Breast epithelium (tissue), 4 donors: ENCODE data around the gene KRTAP12-1. TPM values are rescaled to one million over a fixed set of nuclear protein-coding genes. Genes with fewer than 3 reads are reported as not detected.

Experiments used
- DNase-seq, 2 donors: peaks; one replicate each; pipeline ENCODE4 v3.0.0-alpha.2; 2019; ENCODE audit warnings: low spot score in 2 of 2
- H3K27ac ChIP-seq, 2 donors: fragments of 200-600 bp; sonication (generic) in 1 of 2; one replicate each; pipeline ENCODE4 v1.5.1; 2016 to 2019; ENCODE audit warnings: mild to moderate bottlenecking in 1 of 2
- H3K27me3 ChIP-seq, 2 donors: fragments of 200-600 bp; sonication (generic) in 1 of 2; one replicate each; pipeline versions ENCODE4 v1.5.1 to v1.6.0; 2017 to 2019; ENCODE audit warnings: control low read depth in 1 of 2, mild to moderate bottlenecking in 1 of 2
- H3K36me3 ChIP-seq: fragments of 200-600 bp; one replicate; pipeline ENCODE4 v1.5.1; 2019
- H3K4me1 ChIP-seq, 2 donors: fragments of 200-600 bp; sonication (generic); one replicate each; pipeline ENCODE4 v1.5.1; 2016 to 2019; ENCODE audit warnings: control low read depth in 1 of 2
- H3K4me3 ChIP-seq, 3 donors: fragments of 200-600 bp; sonication (generic); 1 replicate in 2 of 3; 2 replicates in 1 of 3; pipeline ENCODE4 v1.5.1; 2016 to 2019; ENCODE audit warnings: mild to moderate bottlenecking in 3 of 3, moderate library complexity in 2 of 3
- H3K9me3 ChIP-seq, 2 donors: fragments of 200-600 bp; sonication (generic) in 1 of 2; one replicate each; pipeline ENCODE4 v1.5.1; 2016 to 2019; ENCODE audit warnings: control low read depth in 1 of 2
- CTCF ChIP-seq, 3 donors: fragments of 450-650 bp; IDR thresholded peaks; one replicate each; pipeline ENCODE4 v1.5.1; 2016 to 2017; ENCODE audit warnings: antibody characterized with exemption in 3 of 3, mild to moderate bottlenecking in 3 of 3, moderate library complexity in 3 of 3
- POLR2A ChIP-seq: fragments of 450-650 bp; IDR thresholded peaks from one replicate; pipeline ENCODE4 v1.6.1; 2016; ENCODE audit warnings: antibody characterized with exemption, mild to moderate bottlenecking, moderate library complexity
- POLR2AphosphoS5 ChIP-seq, 3 donors: sonication (generic); formaldehyde crosslinking; IDR thresholded peaks; one replicate each; pipeline ENCODE4 v1.6.1; 2017; ENCODE audit warnings: antibody characterized with exemption in 3 of 3
- intact Hi-C: fragments of 100-400 bp; cut with DNase I; formaldehyde crosslinking; loops from one replicate; pipeline ENCODE4 v1.15.1; 2023; ENCODE audit warnings: low total_unique reads
- total RNA-seq, 3 donors: library from RNA; depleted of rRNA; stranded (reverse); fragments of >200 nt; gene quantifications; one replicate each; pipeline ENCODE4 v1.1.0, GENCODE V29; 2016

KRTAP12-1 gene
- total RNA-seq, 3 donors from 2014 or later: not detected

- H3K27me3 ChIP-seq: no peaks in the 10 kb centered on the region
- TF ChIP-seq POLR2A (no peak), POLR2AphosphoS5 (IDR thresholded peaks at IDR 0.05) (no peak), CTCF (IDR thresholded peaks at IDR 0.05) (no peak)
- peaks cover 18 to 31% of the 10 kb centered on the region in 2 donors for H3K9me3 ChIP-seq
- no peak overlapping the region for H3K4me3 ChIP-seq
- H3K36me3 ChIP-seq: no peaks in the 10 kb centered on the region
- no peak for DNase-seq
- intact Hi-C loops: loop anchor here (10.0 kb wide), 1 partner anchor 147 kb away; no protein-coding TSS in a partner anchor
- H3K4me1 ChIP-seq: no peaks in the 10 kb centered on the region
- no peak overlapping the region for H3K27ac ChIP-seq
Observed at GRCh38 chr21:44671911-44672310, 10.1 kb downstream of the KRTAP12-1 start.

GRCh38 chr21:44670642-44671432 is 11.1 kb downstream of the KRTAP12-1 start:
- Histone ChIP-seq H3K27ac (no peak overlapping the region), H3K36me3 (no peaks in the 10 kb centered on the region), H3K9me3 (peaks cover 18 to 31% of the 10 kb centered on the region in 2 donors), H3K4me3 (no peak overlapping the region), H3K4me1 (no peaks in the 10 kb centered on the region), H3K27me3 (no peaks in the 10 kb centered on the region)
- no peak for TF ChIP-seq POLR2A
- no peak for TF ChIP-seq CTCF (IDR thresholded peaks at IDR 0.05)
- TF ChIP-seq POLR2AphosphoS5 (IDR thresholded peaks at IDR 0.05): no peak
- intact Hi-C loops: loop anchor here (10.0 kb wide), 1 partner anchor 146 kb away; no protein-coding TSS in a partner anchor
- no peak for DNase-seq

- Histone ChIP-seq H3K4me1 (no peaks in the 10 kb centered on the region), H3K27ac (no peak overlapping the region), H3K9me3 (peaks cover 15 to 23% of the 10 kb centered on the region in 2 donors), H3K36me3 (no peaks in the 10 kb centered on the region), H3K27me3 (no peaks in the 10 kb centered on the region), H3K4me3 (no peak overlapping the region)
- intact Hi-C loops: no loop called here
- TF ChIP-seq POLR2A: no peak
- TF ChIP-seq CTCF (IDR thresholded peaks at IDR 0.05): no peak
- TF ChIP-seq POLR2AphosphoS5 (IDR thresholded peaks at IDR 0.05): no peak
- DNase-seq: no peak
Observed at GRCh38 chr21:44667612-44668011, 14.4 kb downstream of the KRTAP12-1 start.

- TF ChIP-seq CTCF (IDR thresholded peaks at IDR 0.05): no peak
- TF ChIP-seq POLR2AphosphoS5 (IDR thresholded peaks at IDR 0.05): no peak
- TF ChIP-seq POLR2A: no peak
- Histone ChIP-seq H3K4me1 (no peaks in the 10 kb centered on the region), H3K36me3 (no peaks in the 10 kb centered on the region), H3K4me3 (no peak within 1 kb of the TSS), H3K27ac (no peak within 1 kb of the TSS), H3K27me3 (no peaks in the 10 kb centered on the region), H3K9me3 (peaks cover 9 to 15% of the 10 kb centered on the region in 2 donors)
- intact Hi-C loops: no loop called here
- DNase-seq: no peak
Observed at GRCh38 chr21:44666401-44667320, 15.3 kb downstream of the KRTAP12-1 start, which contains the start of gene KRTAP12-2. Gene KRTAP12-2, minus strand, starts transcription at chr21:44666927. Its CDS starts 41 bp downstream, at chr21:44666886.
